NCI-H128 (cell line): ENCODE measurements around the gene KCNA1.
"Not testable (repeated sequence)": the region's sequence is repeated elsewhere in the genome, so short reads cannot be mapped to it uniquely, and the experiment has no call there.

ENCODE experiments used
- DNase-seq: peaks from one replicate; lab custom pipeline; 2025; ENCODE audit not compliant: unreplicated experiment; lab: John Stamatoyannopoulos, UW

KCNA1 gene

GRCh38 chr12:4909734-4910501, at the start of gene KCNA1:
TSS of gene KCNA1 (plus strand) at chr12:4909905. CDS start at chr12:4911379, 1,474 bp downstream.
- DNase-seq = no peak

DNA sequence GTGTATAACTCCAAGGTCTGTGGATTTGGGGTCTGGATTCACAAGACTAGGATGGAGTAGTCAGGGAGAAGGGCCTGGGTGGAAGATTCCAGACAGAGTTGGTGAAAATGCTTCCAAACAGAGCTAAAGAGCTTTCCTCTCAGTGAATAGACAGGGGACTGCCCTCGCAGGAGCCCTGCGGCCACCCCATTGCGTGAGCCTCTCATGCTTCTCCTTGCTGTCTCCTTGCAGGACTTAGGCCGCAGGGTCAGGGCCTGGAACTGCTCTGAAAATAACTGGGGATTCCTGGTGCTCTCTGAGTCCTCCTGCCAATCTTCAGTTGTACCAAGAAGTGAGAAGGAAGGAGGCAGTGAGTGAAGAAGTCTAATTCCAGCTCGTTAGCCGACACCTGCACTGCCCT, 49.0 kb upstream of the KCNA1 start:
- DNase-seq = no peak

- DNase-seq = no peak
Observed at GRCh38 chr12:4862809-4863208, 46.9 kb upstream of the KCNA1 start.

GRCh38 chr12:4864575-4864974, 45.1 kb upstream of the KCNA1 start:
- no peak for DNase-seq

DNA sequence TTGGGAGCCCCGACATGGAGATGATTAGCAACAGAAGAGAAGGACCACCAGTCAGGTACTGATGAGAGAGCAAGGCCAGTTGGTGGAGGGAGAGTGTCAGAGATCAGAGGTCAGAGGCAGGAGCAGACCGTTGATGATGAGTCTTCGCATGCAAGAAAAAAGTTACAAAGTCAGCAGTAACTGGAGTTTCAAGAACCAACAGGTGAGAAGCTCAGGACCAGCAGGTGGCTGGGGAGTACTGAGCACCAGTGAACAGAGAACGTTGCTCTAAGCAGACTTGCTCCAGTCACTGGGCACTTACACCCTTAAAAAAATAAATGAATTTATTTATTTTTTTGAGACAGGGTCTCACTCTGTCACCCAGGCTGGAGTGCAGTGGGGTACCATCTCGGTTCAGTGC, 44.5 kb upstream of the KCNA1 start:
- no peak for DNase-seq

GRCh38 chr12:4866299-4866698, 43.4 kb upstream of the KCNA1 start:
- no peak for DNase-seq

GRCh38 chr12:4867384-4867783, 42.3 kb upstream of the KCNA1 start:
- DNase-seq = no peak

DNA sequence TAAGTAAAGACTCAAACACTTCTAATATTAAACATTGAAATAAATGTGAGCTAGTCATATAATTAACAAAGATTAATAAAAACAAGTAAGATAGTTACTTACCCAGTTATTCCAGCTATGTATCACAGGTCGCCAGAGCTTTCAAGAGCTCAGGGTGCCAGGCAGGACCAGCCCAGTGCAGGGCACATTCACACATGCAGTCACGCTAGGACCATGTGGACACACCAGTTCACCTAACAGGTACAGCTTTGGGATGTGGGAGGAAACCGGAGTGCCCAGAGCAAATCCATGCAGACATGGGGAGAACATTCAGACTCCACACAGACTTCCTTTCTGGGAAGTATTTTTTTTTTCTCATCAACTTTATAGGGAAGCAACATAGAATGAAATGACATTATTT, 39.3 kb upstream of the KCNA1 start:
- DNase-seq = no peak

- no peak for DNase-seq
Observed at GRCh38 chr12:4871514-4871913, 38.2 kb upstream of the KCNA1 start.

DNA sequence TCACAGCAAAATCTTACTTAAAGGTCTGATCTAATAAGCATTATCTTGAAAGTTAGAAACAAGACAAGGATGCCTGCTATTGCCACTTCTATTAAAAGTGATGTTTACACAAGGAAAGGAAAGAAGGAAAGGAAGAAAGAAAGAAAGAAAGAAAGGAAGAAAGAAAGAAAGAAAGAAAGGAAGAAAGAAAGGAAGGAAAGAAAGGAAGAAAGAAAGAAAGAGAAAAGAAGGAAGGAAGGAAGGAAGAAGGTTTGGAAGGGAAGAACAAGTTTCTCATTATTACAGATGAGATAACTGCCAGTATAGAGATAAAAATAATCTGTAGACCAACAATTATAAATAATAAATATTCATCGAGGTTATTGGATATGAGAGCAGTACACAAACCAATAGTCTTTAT, 35.8 kb upstream of the KCNA1 start:
- DNase-seq = no peak

DNA sequence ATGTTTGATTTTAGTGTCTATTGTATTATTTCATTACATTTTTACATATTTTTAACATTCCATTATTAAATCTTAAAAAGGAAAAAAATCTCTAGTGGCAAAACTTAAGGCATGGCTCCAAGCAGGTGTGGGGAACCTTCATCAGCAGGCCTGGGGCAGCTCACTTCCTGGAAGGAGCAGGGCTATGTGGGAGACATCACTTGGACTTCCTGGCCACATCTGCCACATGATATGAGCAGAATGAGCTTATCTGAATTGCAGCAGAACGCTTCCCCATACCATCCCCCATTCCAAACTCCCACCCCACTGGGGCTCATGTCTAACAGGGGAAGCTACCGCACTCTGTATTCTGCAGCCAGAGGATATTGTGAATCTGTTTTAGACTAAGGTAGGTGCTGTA, 35.0 kb upstream of the KCNA1 start:
- no peak for DNase-seq

DNA sequence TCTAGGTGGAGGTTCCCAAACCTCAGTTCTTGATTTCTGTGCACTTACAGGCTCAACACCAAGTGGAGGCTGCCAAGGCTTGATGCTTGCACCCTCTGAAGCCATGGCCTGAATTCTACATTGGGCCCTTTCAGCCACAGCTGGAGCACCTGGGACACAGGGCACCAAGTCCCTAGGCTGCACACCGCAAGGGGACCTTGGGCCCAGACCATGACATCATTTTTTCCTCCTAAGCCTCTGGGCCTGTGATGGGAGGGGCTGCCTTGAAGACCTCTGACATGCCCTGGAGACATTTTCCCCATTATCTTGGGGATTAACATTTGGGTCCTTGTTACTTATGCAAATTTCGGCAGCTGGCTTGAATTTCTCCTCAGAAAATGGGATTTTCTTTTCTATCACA, 30.2 kb upstream of the KCNA1 start:
- not testable (repeated sequence) for DNase-seq

GRCh38 chr12:4881266-4882064, 28.2 kb upstream of the KCNA1 start:
- DNase-seq = no peak

- no peak for DNase-seq
Observed at GRCh38 chr12:4891866-4892265, 17.8 kb upstream of the KCNA1 start.

DNA sequence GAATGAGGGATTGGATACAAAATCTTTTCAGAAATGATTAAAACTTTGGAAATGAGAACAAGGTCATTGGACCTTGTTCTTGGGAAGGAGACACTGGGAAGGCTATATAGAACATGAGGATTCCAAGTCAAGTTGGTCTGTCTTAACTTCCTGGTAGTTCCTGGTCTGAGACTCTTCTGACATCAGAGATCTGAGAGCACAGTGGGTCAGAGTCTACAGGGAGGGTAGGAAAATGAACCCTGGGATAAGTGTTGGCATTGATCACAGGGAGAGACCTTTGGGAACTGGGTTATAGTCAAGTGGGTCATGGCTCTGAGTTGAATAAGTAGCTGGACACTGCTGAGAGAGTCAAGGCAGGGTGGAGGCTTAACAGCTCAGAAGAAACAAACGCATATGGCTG, 17.3 kb upstream of the KCNA1 start:
- DNase-seq = no peak

DNA sequence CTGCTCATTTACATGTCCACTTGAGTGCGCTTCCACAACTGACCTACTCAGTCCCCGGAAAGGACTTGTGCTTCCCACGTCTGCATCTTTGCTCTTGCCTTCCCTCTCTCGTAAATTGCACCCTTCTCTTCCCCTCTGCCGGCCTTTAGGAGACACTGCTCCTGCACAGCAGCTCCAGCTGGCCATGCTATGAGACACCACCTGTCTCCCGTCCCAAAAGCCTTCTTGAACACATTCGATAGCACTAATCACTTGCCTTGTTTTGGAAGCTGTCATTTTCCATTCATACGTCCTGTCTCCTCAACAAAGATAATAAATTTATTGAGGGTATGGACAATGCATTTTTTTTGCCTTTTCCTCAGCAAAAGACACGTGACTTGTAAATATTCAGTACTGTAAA, 15.7 kb upstream of the KCNA1 start:
- no peak for DNase-seq

DNA sequence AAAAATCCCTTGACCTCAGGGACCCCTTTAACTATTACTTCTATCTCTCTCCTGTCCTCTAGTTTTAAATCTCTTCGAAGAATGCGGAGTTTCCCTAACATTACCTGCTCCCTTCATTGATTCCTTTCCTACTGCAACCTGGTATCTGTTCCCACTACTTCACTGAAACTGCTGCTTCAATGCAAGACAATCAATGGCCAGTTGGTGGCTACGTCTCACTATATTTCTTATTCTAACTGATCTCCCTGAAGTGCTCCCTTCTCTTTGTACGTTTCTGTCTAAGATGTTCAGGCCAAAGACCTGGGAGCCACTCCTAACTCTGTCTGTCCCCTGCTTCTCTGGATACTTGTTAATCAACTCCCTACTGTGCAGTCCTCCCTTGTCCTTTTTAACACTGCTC, 10.3 kb upstream of the KCNA1 start:
- no peak for DNase-seq

DNA sequence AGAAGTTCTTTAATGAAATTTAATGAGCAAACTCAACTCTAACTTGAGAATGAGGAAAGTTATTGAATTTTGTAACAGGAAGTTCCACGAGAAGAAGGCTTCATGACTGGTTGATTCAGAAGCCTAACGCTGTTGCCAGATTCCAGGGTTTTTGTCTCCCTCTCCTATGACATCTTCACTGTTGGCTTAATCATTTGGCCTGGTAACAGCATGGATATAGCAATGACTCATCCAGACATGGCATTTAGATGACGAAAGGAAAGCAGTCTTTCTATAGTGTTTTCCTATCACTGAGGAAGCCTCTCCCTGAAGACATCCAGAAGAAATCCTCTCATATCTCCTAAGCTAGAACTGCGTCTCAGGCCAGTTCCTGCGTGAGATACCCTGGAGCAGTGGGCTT, 9.4 kb upstream of the KCNA1 start:
- no peak for DNase-seq

GRCh38 chr12:4905316-4905715, 4.4 kb upstream of the KCNA1 start:
- DNase-seq = no peak

GRCh38 chr12:4908684-4909409, 858 bp upstream of the KCNA1 start:
- DNase-seq = no peak

DNA sequence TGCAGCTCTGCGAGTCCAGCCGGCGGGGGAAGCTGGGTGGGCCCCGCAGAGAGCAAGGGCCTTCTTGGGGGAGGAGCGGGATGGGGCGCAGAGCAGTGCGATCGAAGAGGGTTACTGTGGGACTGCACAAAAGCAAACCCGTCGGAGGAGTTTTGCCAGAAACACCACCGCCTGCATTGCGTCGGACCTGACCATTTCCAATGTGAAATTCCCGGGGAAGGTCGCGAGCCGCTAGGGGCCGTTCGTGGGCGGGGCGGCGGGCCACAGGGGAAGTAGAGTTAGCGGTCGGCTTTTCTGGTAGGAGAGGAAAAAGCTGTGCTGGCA, 333 bp upstream of the KCNA1 start:
- no peak for DNase-seq
